Measurements from ENCODE around the gene DNAH14. TPM values are rescaled to one million over a fixed set of nuclear protein-coding genes. Genes with fewer than 3 reads are reported as not detected.
"Not testable (repeated sequence)": the region's sequence is repeated elsewhere in the genome, so short reads cannot be mapped to it uniquely, and the experiment has no call there.

The DNAH14 gene
- total RNA-seq, 2 experiments from 2014 or later, result not detected

GRCh38 chr1:225304996-225305395 is 375.5 kb downstream of the DNAH14 start:
- H3K27ac Mint-ChIP-seq, result no peak overlapping the region
- POLR2A ChIA-PET, result no interaction called here
- H3K27me3 Mint-ChIP-seq (ENCODE audit: low read depth), result peaks cover 2% of the 10 kb centered on the region
- no peaks in the 10 kb centered on the region for H3K9me3 Mint-ChIP-seq (ENCODE audit: insufficient read depth)
- no peak overlapping the region for H3K4me3 Mint-ChIP-seq
- no peaks in the 10 kb centered on the region for H3K36me3 Mint-ChIP-seq (ENCODE audit: low read depth)
- CTCF ChIA-PET, result interaction anchor here (1.3 kb wide), 1 partner anchor 14 kb away, joined by 3 read pairs; no protein-coding TSS in a partner anchor
- DNase-seq (no peak), ATAC-seq (no peak)
- no peaks in the 10 kb centered on the region for H3K4me1 Mint-ChIP-seq (ENCODE audit: low read depth)

GRCh38 chr1:225310544-225310943 is 381.1 kb downstream of the DNAH14 start:
- H3K36me3 Mint-ChIP-seq (ENCODE audit: low read depth); POLR2A ChIA-PET; CTCF ChIA-PET; H3K27me3 Mint-ChIP-seq (ENCODE audit: low read depth); H3K27ac Mint-ChIP-seq; H3K4me1 Mint-ChIP-seq (ENCODE audit: low read depth); H3K9me3 Mint-ChIP-seq (ENCODE audit: insufficient read depth); H3K4me3 Mint-ChIP-seq; ATAC-seq; DNase-seq: not testable (repeated sequence)

- ChIA-PET CTCF (interaction anchor here (0.5 to 2.1 kb wide), 16 partner anchors 10 to 450 kb away, joined by 3 to 10 read pairs (median 4); no protein-coding TSS in a partner anchor), POLR2A (no interaction called here)
- no peak overlapping the region for H3K27ac Mint-ChIP-seq
- H3K27me3 Mint-ChIP-seq (ENCODE audit: low read depth), result peaks cover 2% of the 10 kb centered on the region
- H3K4me1 Mint-ChIP-seq (ENCODE audit: low read depth), result no peaks in the 10 kb centered on the region
- DNase-seq, result peak; percentile 42
- no peak overlapping the region for H3K4me3 Mint-ChIP-seq
- no peaks in the 10 kb centered on the region for H3K9me3 Mint-ChIP-seq (ENCODE audit: insufficient read depth)
- ATAC-seq, result peak; percentile 61
- H3K36me3 Mint-ChIP-seq (ENCODE audit: low read depth), result no peaks in the 10 kb centered on the region
Measured at GRCh38 chr1:225318706-225319575, 389.5 kb downstream of the DNAH14 start.

- Mint-ChIP-seq H3K27me3 (ENCODE audit: low read depth) (peaks cover 2% of the 10 kb centered on the region), H3K27ac (no peak overlapping the region), H3K36me3 (ENCODE audit: low read depth) (no peaks in the 10 kb centered on the region), H3K4me3 (no peak overlapping the region), H3K9me3 (ENCODE audit: insufficient read depth) (no peaks in the 10 kb centered on the region), H3K4me1 (ENCODE audit: low read depth) (no peaks in the 10 kb centered on the region)
- DNase-seq (no peak), ATAC-seq (no peak)
- POLR2A ChIA-PET, result no interaction called here
- CTCF ChIA-PET, result interaction anchor here (0.8 to 2.1 kb wide), 8 partner anchors 12 to 158 kb away, joined by 3 to 10 read pairs (median 4); no protein-coding TSS in a partner anchor
Measured at GRCh38 chr1:225319871-225320270, 390.4 kb downstream of the DNAH14 start.

GRCh38 chr1:225321784-225322183 is 392.3 kb downstream of the DNAH14 start:
- Mint-ChIP-seq H3K36me3 (ENCODE audit: low read depth) (no peaks in the 10 kb centered on the region), H3K27me3 (ENCODE audit: low read depth) (peaks cover 2% of the 10 kb centered on the region), H3K9me3 (ENCODE audit: insufficient read depth) (no peaks in the 10 kb centered on the region), H3K4me1 (ENCODE audit: low read depth) (no peaks in the 10 kb centered on the region), H3K4me3 (no peak overlapping the region), H3K27ac (no peak overlapping the region)
- no peak for DNase-seq
- CTCF ChIA-PET, result interaction anchor here (1.4 kb wide), 1 partner anchor 470 kb away, joined by 3 read pairs; no protein-coding TSS in a partner anchor
- ATAC-seq, result no peak
- POLR2A ChIA-PET, result no interaction called here

- ChIA-PET POLR2A (no interaction called here), CTCF (no interaction called here)
- Mint-ChIP-seq H3K36me3 (ENCODE audit: low read depth) (no peaks in the 10 kb centered on the region), H3K27ac (no peak overlapping the region), H3K27me3 (ENCODE audit: low read depth) (peaks cover 2% of the 10 kb centered on the region), H3K4me3 (no peak overlapping the region), H3K9me3 (ENCODE audit: insufficient read depth) (no peaks in the 10 kb centered on the region), H3K4me1 (ENCODE audit: low read depth) (no peaks in the 10 kb centered on the region)
- ATAC-seq (no peak), DNase-seq (no peak)
Measured at GRCh38 chr1:225329041-225329440, 399.6 kb downstream of the DNAH14 start.

- H3K36me3 Mint-ChIP-seq (ENCODE audit: low read depth); H3K9me3 Mint-ChIP-seq (ENCODE audit: insufficient read depth); CTCF ChIA-PET; ATAC-seq; H3K4me3 Mint-ChIP-seq; POLR2A ChIA-PET; H3K4me1 Mint-ChIP-seq (ENCODE audit: low read depth); DNase-seq; H3K27ac Mint-ChIP-seq; H3K27me3 Mint-ChIP-seq (ENCODE audit: low read depth): not testable (repeated sequence)
Measured at GRCh38 chr1:225329996-225330395, 400.5 kb downstream of the DNAH14 start.

- Mint-ChIP-seq H3K9me3 (ENCODE audit: insufficient read depth) (no peaks in the 10 kb centered on the region), H3K4me1 (ENCODE audit: low read depth) (no peaks in the 10 kb centered on the region), H3K36me3 (ENCODE audit: low read depth) (no peaks in the 10 kb centered on the region), H3K4me3 (no peak overlapping the region), H3K27me3 (ENCODE audit: low read depth) (peaks cover 2% of the 10 kb centered on the region), H3K27ac (no peak overlapping the region)
- ChIA-PET CTCF (no interaction called here), POLR2A (no interaction called here)
- ATAC-seq (no peak), DNase-seq (no peak)
Measured at GRCh38 chr1:225332686-225333085, 403.2 kb downstream of the DNAH14 start.

GRCh38 chr1:225335098-225335778 is 405.8 kb downstream of the DNAH14 start:
- DNase-seq; H3K4me3 Mint-ChIP-seq; POLR2A ChIA-PET; H3K36me3 Mint-ChIP-seq (ENCODE audit: low read depth); ATAC-seq; H3K4me1 Mint-ChIP-seq (ENCODE audit: low read depth); CTCF ChIA-PET; H3K27me3 Mint-ChIP-seq (ENCODE audit: low read depth); H3K9me3 Mint-ChIP-seq (ENCODE audit: insufficient read depth); H3K27ac Mint-ChIP-seq: not testable (repeated sequence)

GRCh38 chr1:225338545-225338944 is 409.1 kb downstream of the DNAH14 start:
- DNase-seq (no peak), ATAC-seq (no peak)
- Mint-ChIP-seq H3K4me3 (no peak overlapping the region), H3K9me3 (ENCODE audit: insufficient read depth) (no peaks in the 10 kb centered on the region), H3K36me3 (ENCODE audit: low read depth) (no peaks in the 10 kb centered on the region), H3K27ac (no peak overlapping the region), H3K4me1 (ENCODE audit: low read depth) (no peaks in the 10 kb centered on the region), H3K27me3 (ENCODE audit: low read depth) (peaks cover 10% of the 10 kb centered on the region)
- ChIA-PET CTCF (interaction anchor here (3.1 kb wide), 1 partner anchor 19 kb away, joined by 10 read pairs; no protein-coding TSS in a partner anchor), POLR2A (no interaction called here)

GRCh38 chr1:225341642-225342041 is 412.2 kb downstream of the DNAH14 start:
- Mint-ChIP-seq H3K4me1 (ENCODE audit: low read depth) (no peaks in the 10 kb centered on the region), H3K27me3 (ENCODE audit: low read depth) (peaks cover 12% of the 10 kb centered on the region), H3K9me3 (ENCODE audit: insufficient read depth) (no peaks in the 10 kb centered on the region), H3K36me3 (ENCODE audit: low read depth) (no peaks in the 10 kb centered on the region), H3K4me3 (no peak overlapping the region), H3K27ac (no peak overlapping the region)
- CTCF ChIA-PET, result interaction anchor here (0.7 kb wide), 1 partner anchor 130 kb away, joined by 3 read pairs; no protein-coding TSS in a partner anchor
- no peak for ATAC-seq
- DNase-seq, result no peak
- POLR2A ChIA-PET, result no interaction called here

GRCh38 chr1:225342695-225343094 is 413.2 kb downstream of the DNAH14 start:
- H3K9me3 Mint-ChIP-seq (ENCODE audit: insufficient read depth), result no peaks in the 10 kb centered on the region
- DNase-seq (no peak), ATAC-seq (no peak)
- ChIA-PET CTCF (no interaction called here), POLR2A (no interaction called here)
- no peak overlapping the region for H3K27ac Mint-ChIP-seq
- H3K27me3 Mint-ChIP-seq (ENCODE audit: low read depth), result peaks cover 12% of the 10 kb centered on the region
- H3K4me1 Mint-ChIP-seq (ENCODE audit: low read depth), result no peaks in the 10 kb centered on the region
- no peak overlapping the region for H3K4me3 Mint-ChIP-seq
- H3K36me3 Mint-ChIP-seq (ENCODE audit: low read depth), result no peaks in the 10 kb centered on the region

All from activated CD8-positive, alpha-beta T cell treated with anti-CD3 and anti-CD28 coated beads, Interleukin-2, amount 10 ng/mL, durations not matched to agents 7 days and 5 days (primary cell).